Measurements from ENCODE around the gene LRRC47.

Gene LRRC47

DNA sequence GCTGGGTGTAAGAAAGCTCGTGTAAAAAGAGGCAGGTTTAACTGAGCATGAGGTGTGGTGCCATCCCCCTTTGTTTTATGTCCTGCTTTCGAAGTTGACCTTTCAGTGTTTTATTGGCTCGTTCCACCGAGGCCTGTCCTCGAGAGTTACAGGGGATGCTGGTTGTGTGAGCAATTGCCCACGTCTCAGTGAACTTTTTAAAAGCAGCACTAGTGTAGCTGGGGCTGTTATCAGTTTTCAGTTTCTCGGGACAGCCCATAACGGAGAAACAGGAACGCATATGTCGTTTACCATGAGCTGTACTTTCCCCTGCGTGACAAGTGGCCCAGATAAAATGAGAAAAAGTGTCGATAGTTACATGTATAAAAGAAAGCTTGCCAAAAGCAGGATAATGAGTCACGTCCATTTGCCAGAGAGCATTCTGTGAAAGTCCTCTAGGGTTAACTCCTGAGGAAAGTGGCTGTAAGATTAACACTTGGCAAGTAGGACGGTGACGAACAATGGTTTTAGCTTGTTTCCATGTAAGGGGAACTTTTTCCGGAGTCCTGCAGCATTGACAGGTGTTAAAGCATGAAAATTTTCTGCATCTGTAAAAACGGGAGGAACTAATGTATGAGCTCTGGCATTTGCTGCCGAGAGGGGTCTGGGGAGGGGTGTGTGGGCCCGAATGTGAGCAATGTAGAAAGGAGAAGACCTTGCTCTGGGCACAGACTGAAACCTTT is 7.8 kb upstream of the LRRC47 start:
- TF ChIP-seq GATA3 (IDR thresholded peaks at IDR 0.05; ENCODE audit: low read depth, low read length): no peak
- TF ChIP-seq GATA2 (IDR thresholded peaks at IDR 0.05; ENCODE audit: low read depth, low read length): no peak

DNA sequence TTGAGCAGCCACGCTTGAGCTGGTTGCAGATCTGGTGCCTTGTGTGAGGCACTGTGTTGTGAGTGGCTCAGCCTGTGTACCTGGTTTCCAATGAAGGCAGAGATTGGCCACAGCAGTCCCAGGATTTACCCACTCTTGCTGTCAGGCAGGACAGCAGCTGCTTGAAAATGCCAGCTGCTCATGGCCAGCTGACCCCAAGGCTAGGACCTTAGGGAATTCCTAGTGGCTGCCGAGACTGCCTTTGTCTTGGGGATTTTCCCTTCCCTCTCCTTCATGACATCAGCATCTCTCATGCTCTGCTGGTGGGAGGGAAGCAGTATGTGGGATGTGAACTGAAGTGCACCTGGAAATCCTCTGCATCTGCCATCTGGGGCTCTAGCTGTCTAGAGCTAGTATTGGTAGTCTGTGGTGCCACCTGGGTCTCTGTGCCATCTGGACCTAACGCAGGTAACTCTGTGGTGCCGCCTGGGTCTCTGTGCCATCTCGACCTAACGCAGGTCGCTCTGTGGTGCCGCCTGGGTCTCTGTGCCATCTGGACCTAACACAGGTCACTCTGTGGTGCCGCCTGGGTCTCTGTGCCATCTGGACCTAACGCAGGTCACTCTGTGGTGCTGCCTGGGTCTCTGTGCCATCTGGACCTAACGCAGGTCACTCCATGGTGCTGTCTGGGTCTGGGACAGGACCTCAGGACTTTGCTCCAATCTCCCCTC is 3.8 kb upstream of the LRRC47 start:
- no peak for TF ChIP-seq GATA3 (IDR thresholded peaks at IDR 0.05; ENCODE audit: low read depth, low read length)
- TF ChIP-seq GATA2 (IDR thresholded peaks at IDR 0.05; ENCODE audit: low read depth, low read length): no peak

DNA sequence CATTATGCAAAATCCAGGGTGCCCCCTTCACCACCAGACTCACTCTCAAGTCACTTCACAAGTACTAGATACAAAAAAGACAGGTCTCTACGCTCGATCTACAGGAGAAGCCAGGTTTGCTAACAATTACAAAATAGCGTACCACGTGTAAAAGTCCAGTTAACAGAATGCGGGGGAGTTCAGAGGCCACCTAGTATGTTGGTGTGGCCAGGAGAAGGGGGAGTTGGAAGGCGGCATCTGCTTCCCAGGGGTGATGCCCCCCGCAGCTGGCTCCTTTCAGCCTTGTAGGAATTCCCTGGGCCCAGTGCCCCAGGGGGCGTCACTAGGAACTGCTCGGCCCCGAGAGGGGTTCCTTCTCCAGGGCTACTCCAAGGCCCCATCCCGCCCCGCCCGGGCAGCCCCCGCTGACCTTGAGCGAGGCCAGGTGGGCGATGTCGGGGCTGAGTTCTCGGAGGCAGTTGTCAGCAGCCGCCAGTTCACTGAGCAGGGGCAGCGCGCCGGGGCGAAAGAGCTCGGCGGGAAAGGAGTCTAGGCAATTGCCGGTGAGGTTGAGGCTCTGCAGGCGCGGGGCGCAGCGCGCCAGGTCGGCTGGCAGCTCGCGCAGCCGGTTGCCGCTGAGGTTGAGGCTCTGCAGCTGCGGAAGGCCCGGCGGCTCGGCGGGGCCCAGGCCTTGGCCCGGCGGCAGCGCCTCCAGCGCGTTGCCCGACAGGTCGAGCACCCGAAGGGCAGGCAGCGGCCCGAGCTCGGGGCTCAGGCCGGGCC is 664 bp downstream of the LRRC47 start:
- TF ChIP-seq GATA2 (IDR thresholded peaks at IDR 0.05; ENCODE audit: low read depth, low read length) (no peak), GATA3 (IDR thresholded peaks at IDR 0.05; ENCODE audit: low read depth, low read length) (no peak)

GRCh38 chr1:3790952-3791351 is 5.3 kb downstream of the LRRC47 start:
- TF ChIP-seq GATA2 (IDR thresholded peaks at IDR 0.05; ENCODE audit: low read depth, low read length): no peak
- TF ChIP-seq GATA3 (IDR thresholded peaks at IDR 0.05; ENCODE audit: low read depth, low read length): no peak

DNA sequence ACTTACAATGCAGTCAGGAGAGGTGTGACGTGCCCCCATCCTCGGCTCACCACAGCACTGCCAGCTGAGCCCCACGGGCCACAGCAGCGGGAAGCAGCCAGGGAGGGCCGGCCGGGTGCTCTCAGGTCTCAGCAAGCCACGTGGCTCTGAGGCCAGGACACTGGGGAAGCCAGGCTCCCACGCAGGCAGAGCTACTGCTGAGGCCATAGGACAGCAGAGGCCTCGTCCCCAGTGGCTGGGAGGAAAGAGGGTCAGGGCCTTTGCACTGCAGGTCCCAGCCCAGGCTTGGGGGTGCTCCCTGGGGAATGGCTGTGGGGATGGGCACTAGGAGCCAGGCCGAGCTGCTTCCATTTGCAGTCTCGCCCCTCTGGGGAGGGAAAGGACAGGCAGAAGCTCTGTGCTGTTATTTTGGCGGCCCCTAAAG is 5.8 kb downstream of the LRRC47 start:
- TF ChIP-seq GATA3 (IDR thresholded peaks at IDR 0.05; ENCODE audit: low read depth, low read length) (no peak), GATA2 (IDR thresholded peaks at IDR 0.05; ENCODE audit: low read depth, low read length) (no peak)

GRCh38 chr1:3789421-3790300 is 6.6 kb downstream of the LRRC47 start:
- no peak for TF ChIP-seq GATA3 (IDR thresholded peaks at IDR 0.05; ENCODE audit: low read depth, low read length)
- no peak for TF ChIP-seq GATA2 (IDR thresholded peaks at IDR 0.05; ENCODE audit: low read depth, low read length)

DNA sequence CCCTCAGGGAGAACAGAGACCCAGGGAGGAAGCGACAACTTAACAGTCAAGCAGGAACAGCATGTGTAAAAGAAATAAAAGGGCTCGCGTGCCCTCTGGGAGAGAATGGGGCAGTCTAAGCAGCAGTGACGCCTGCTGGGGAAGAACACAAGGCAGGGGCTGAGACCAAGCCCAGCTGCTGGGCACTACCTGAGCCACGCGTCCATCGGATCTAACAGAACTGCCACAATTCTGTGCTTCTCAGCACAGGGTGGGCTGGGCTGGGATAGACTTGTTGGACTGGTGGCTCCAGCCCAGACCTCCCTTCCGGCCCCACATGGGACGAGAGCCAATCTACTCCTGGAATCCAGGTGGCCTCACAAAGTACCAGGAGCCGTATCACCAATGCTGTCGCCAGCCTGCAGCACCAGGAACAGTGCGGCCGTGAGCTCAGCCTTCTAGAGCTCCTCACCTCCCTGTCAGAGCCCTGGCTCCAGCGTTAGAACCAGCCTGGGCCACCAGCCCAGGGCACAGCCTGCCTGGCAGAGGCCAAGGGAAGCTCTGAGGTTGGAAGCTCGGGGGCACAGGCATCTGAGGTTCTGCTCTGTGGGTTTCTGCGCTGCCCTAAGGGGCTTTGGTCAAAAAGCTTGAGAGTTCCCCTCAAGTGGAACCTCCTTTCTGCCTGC is 7.4 kb downstream of the LRRC47 start:
- TF ChIP-seq GATA2 (IDR thresholded peaks at IDR 0.05; ENCODE audit: low read depth, low read length): no peak
- no peak for TF ChIP-seq GATA3 (IDR thresholded peaks at IDR 0.05; ENCODE audit: low read depth, low read length)

DNA sequence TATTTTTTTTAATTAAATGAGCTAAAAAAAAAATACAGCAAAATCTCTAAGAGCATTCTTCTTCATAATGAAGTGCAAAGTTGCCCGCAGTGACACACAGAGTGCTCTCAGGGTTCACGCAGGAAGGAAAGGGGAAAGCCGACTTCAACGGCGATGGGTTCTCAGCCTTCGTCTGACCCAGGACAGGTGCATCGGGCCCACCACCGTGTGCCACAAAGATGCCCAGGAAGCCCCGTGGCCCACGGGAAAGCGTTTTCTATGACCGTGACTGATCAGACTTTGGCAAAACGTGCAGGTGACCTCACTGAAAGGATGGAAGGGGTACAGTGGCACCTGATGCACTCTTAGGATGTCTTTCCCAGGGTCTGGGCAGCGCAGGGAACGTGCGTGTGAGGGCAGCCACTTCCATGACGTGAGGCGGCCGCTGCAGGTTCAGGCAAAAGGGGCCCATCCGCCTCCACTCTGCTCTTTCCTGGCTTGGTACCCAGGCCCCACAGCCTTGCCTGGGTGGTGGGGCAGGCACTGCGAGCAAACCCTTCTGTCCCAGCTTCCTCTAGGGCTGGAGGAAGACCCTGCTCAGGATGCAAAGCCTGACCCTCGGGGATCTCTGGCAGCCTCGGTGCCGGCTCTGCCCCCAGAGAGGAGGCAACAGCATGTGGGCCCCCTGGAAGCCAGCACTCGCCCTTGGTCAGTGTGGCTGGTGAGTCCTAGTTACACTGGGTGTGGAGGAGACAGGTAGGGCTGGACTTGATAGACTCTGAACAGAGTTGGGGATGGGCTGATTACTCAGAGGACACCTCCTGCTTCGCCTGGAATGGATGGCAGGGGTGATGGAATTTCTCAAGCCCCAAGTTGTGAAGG is 8.3 kb downstream of the LRRC47 start:
- TF ChIP-seq GATA2 (IDR thresholded peaks at IDR 0.05; ENCODE audit: low read depth, low read length) (no peak), GATA3 (IDR thresholded peaks at IDR 0.05; ENCODE audit: low read depth, low read length) (no peak)

- TF ChIP-seq GATA2 (IDR thresholded peaks at IDR 0.05; ENCODE audit: low read depth, low read length) (no peak), GATA3 (IDR thresholded peaks at IDR 0.05; ENCODE audit: low read depth, low read length) (no peak)
Observed at GRCh38 chr1:3787349-3787715, 9.0 kb downstream of the LRRC47 start.

DNA sequence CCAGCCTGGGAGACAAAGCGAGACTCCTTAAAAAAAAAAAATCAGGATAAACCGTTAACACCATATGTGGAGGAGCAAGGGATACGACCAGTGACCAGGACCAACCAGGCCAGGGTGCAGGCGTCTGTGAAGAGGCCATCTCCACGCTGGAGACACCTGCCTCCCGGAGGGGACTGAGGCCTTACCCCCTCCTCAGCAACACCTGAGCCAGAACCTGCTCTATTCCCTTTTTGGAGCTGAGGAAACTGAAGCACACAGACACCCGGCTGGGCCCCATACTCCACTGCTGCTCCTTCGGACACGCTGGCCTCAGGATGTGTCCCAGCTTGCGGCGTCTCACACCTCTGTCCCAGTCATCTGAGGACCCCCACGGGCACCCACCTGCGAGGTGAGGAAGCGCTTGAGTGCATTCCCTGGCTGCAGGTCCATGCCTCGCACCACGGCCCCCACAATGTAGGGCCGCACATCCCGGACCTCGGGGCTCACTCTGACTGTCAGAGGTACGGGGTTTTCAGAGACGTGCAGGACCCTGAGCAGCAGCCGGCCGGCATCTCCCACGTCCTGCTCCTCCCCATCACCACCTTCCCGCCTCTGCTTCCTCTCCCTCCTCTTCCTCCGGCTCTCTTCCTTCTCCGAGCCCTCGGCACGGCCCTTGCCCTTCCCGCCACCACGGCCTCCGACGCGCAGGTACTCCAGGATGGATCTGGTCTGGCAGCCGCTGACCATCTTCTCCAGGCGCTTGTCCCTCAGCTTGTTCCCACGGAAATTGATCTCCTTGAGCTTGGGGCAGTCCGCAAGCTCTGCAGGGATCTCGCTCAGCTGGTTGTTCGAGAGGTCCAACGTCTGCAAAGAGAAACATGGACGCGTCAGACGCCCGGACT is 9.6 kb downstream of the LRRC47 start:
- no peak for TF ChIP-seq GATA2 (IDR thresholded peaks at IDR 0.05; ENCODE audit: low read depth, low read length)
- TF ChIP-seq GATA3 (IDR thresholded peaks at IDR 0.05; ENCODE audit: low read depth, low read length): no peak

DNA sequence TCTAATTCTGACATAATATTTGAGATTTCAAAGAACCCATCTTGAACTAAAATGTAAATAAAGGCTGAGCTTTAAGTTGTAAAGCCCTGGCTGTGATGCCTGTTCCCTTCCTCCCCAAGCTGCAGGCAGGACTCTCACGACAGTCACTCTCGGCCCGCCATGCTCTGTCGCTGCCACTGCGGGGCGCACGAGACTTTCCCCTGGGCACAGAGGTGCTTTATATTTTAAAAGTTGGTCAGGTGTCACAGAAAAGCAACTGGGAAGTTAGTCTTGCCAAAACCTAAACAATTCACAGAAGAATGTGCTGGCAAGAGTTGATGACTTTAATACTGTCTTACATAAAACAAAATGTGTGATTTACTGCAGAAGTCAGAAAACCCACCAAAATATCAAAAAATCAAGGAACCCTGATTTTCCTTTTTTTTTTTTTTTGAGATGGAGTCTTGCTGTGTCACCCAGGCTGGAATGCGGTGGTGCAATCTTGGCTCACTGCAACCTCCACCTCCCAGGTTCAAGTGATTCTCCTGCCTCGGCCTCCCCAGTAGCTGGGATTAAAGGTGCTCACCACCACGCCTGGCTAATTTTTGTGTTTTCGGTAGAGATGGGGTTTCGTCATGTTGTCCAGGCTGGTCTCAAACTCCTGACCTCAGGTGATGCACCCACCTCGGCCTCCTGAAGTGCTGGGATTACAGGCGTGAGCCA is 10.7 kb downstream of the LRRC47 start:
- no peak for TF ChIP-seq GATA3 (IDR thresholded peaks at IDR 0.05; ENCODE audit: low read depth, low read length)
- TF ChIP-seq GATA2 (IDR thresholded peaks at IDR 0.05; ENCODE audit: low read depth, low read length): no peak
